Right lobe of liver (tissue), 4 donors: ENCODE results near the gene PIAS1.

Source experiments
- CTCF ChIP-seq, 4 donors: fragments of 200-600 bp in 3 of 4; fragments of 450-650 bp in 1 of 4; IDR thresholded peaks; one replicate each; pipeline versions ENCODE4 v1.5.1 to v1.8.0; 2016 to 2022; ENCODE audit warnings: antibody characterized with exemption in 4 of 4, mild to moderate bottlenecking in 2 of 4
- POLR2A ChIP-seq: fragments of 450-650 bp; IDR thresholded peaks from one replicate; pipeline ENCODE4 v1.6.1; 2017; ENCODE audit warnings: antibody characterized with exemption, mild to moderate bottlenecking
- donor health status: DM: no; HTN: no; CAD: no.
- donor health status: DM: no; HTN: no; CAD: no.
- donor health status: DM: no; HTN: yes; CAD: no.

GRCh38 chr15:68025835-68026424 lies 28.2 kb upstream of the PIAS1 start:
- TF ChIP-seq POLR2A: no peak
- TF ChIP-seq CTCF (IDR thresholded peaks at IDR 0.05): no peak
